IMR-90 (cell line): Measurements from ENCODE around the gene KAZN. TPM values are rescaled to one million over a fixed set of nuclear protein-coding genes. Genes with fewer than 3 reads are reported as not detected.

Experiments
- ATAC-seq: fragments of 200-7000 bp; cut with Tn5 transposase; 2 replicates; pipeline ENCODE4 v1.9.1; 2020; ENCODE audit warnings: low read depth, mild to moderate bottlenecking, moderate library complexity
- BruUV-seq: library from RNA; stranded (reverse); fragments of 400-500 nt; replicated peaks from 2 replicates; lab custom pipeline; 2021; lab: Mats Ljungman, UMichigan
- CTCF ChIA-PET: fragments of 300-600 bp; formaldehyde crosslinking; extraction: SDS; loops from one replicate; lab custom pipeline; 2021; ENCODE audit warnings: antibody characterized with exemption; lab: Yijun Ruan, JAX
- POLR2A ChIA-PET: fragments of 300-600 bp; sonication (Branson Sonifier 250); formaldehyde crosslinking; loops from one replicate; lab custom pipeline; 2022; ENCODE audit warnings: antibody characterized with exemption; ENCODE audit not compliant: unreplicated experiment; lab: Charles Lee
- DNase-seq: peaks from one replicate; pipeline ENCODE4 v3.0.0; 2013
- H2AFZ ChIP-seq: replicated peaks from 2 replicates; pipeline ENCODE3; 2013; ENCODE audit warnings: low read length, mild to moderate bottlenecking; ENCODE audit not compliant: poor library complexity
- H2AK5ac ChIP-seq: 2 replicates; pipeline ENCODE4 v1.6.1; 2013; ENCODE audit warnings: low read depth, low read length, inconsistent platforms
- H2AK9ac ChIP-seq: replicated peaks from 2 replicates; pipeline ENCODE3; 2013; ENCODE audit warnings: mild to moderate bottlenecking, low read depth, low read length, moderate library complexity; ENCODE audit not compliant: poor library complexity
- H2BK120ac ChIP-seq: 2 replicates; pipeline ENCODE4 v1.6.1; 2013; ENCODE audit warnings: low read depth, low read length, inconsistent platforms
- H2BK15ac ChIP-seq: 3 replicates; pipeline ENCODE4 v1.6.1; 2013; ENCODE audit warnings: low read depth, low read length, inconsistent platforms
- H2BK20ac ChIP-seq: 2 replicates; pipeline ENCODE4 v1.6.1; 2013; ENCODE audit warnings: low read depth, mild to moderate bottlenecking, inconsistent platforms, low read length, moderate library complexity
- H2BK5ac ChIP-seq: 2 replicates; pipeline ENCODE4 v1.6.1; 2013; ENCODE audit warnings: mild to moderate bottlenecking, low read depth, low read length, inconsistent platforms; ENCODE audit not compliant: poor library complexity, severe bottlenecking
- H3K14ac ChIP-seq: replicated peaks from 2 replicates; pipeline ENCODE4 v1.6.1; 2013; ENCODE audit warnings: low read depth, low read length, inconsistent platforms
- H3K18ac ChIP-seq: 2 replicates; pipeline ENCODE4 v1.6.1; 2013; ENCODE audit warnings: low read depth, low read length, control low read depth
- H3K23ac ChIP-seq: 2 replicates; pipeline ENCODE4 v1.6.1; 2013; ENCODE audit warnings: low read depth, low read length, inconsistent platforms
- H3K27ac ChIP-seq: 2 replicates; pipeline ENCODE4 v1.5.1; 2013; ENCODE audit warnings: mild to moderate bottlenecking, control low read depth, low read length; ENCODE audit not compliant: insufficient read depth
- H3K27me3 ChIP-seq: 2 replicates; pipeline ENCODE4 v1.6.1; 2013; ENCODE audit warnings: low read length; ENCODE audit not compliant: control insufficient read depth, insufficient read depth
- H3K36me3 ChIP-seq: 2 replicates; pipeline ENCODE4 v1.6.1; 2013; ENCODE audit warnings: low read length, mixed read lengths; ENCODE audit not compliant: control insufficient read depth, insufficient read depth
- H3K4ac ChIP-seq: 2 replicates; pipeline ENCODE4 v1.6.1; 2013; ENCODE audit warnings: low read depth, low read length, inconsistent platforms
- H3K4me1 ChIP-seq: 2 replicates; pipeline ENCODE4 v1.6.1; 2013; ENCODE audit warnings: low read length, mixed read lengths; ENCODE audit not compliant: control insufficient read depth, insufficient read depth
- H3K4me2 ChIP-seq: 2 replicates; pipeline ENCODE4 v1.6.1; 2013; ENCODE audit warnings: low read depth, mild to moderate bottlenecking, control low read depth, low read length, moderate library complexity
- H3K4me3 ChIP-seq: 2 replicates; pipeline ENCODE4 v1.5.1; 2013; ENCODE audit warnings: low read depth, mild to moderate bottlenecking, control low read depth, low read length, moderate library complexity; ENCODE audit not compliant: insufficient read depth
- H3K56ac ChIP-seq: 2 replicates; pipeline ENCODE4 v1.6.1; 2013; ENCODE audit warnings: low read length, inconsistent platforms; ENCODE audit not compliant: insufficient read depth; ENCODE audit errors: extremely low read depth
- H3K79me1 ChIP-seq, 2 experiments: 2 replicates each; pipeline ENCODE4 v1.6.1; 2013; ENCODE audit warnings: low read length in 2 of 2, inconsistent platforms in 1 of 2, low read depth in 1 of 2
- H3K9ac ChIP-seq: 2 replicates; pipeline ENCODE4 v1.6.1; 2013; ENCODE audit warnings: low read depth, low read length, control low read depth
- H3K9me1 ChIP-seq: 2 replicates; pipeline ENCODE4 v1.6.1; 2013; ENCODE audit warnings: low read length, inconsistent platforms; ENCODE audit not compliant: insufficient read depth
- H3K9me3 ChIP-seq: 2 replicates; pipeline ENCODE4 v1.6.1; 2013; ENCODE audit warnings: low read length; ENCODE audit not compliant: control insufficient read depth, insufficient read depth
- H4K20me1 ChIP-seq: 2 replicates; pipeline ENCODE4 v1.6.1; 2013; ENCODE audit warnings: low read length, inconsistent platforms; ENCODE audit not compliant: insufficient read depth
- H4K5ac ChIP-seq: 2 replicates; pipeline ENCODE4 v1.6.1; 2013; ENCODE audit warnings: mild to moderate bottlenecking, low read depth, low read length, control low read depth
- H4K8ac ChIP-seq, 2 experiments: 2 replicates each; pipeline ENCODE4 v1.6.1; 2013; ENCODE audit warnings: low read depth in 2 of 2, low read length in 2 of 2, control low read depth in 1 of 2, inconsistent platforms in 1 of 2
- H4K91ac ChIP-seq: 2 replicates; pipeline ENCODE4 v1.6.1; 2013; ENCODE audit warnings: low read depth, low read length, inconsistent platforms; ENCODE audit not compliant: insufficient read depth
- BHLHE40 ChIP-seq: fragments of 150-350 bp; IDR thresholded peaks from 2 replicates; pipeline ENCODE4 v1.6.1; 2016; ENCODE audit warnings: mild to moderate bottlenecking, low read depth, low read length
- WGBS, 2 experiments: methylation state at CpG; one replicate each; pipeline versions ENCODE4 v1.1.5 to v1.1.7; 2013; ENCODE audit warnings: missing lambda C conversion rate in 2 of 2; ENCODE audit not compliant: insufficient read length in 1 of 2; ENCODE audit errors: extremely low coverage in 2 of 2; 5-methylcytosine and 5-hydroxymethylcytosine counted together
- dilution Hi-C: fragments of 300-500 bp; cut with HindIII; formaldehyde crosslinking; loops from one replicate; pipeline ENCODE4 v1.14.3; 2018; ENCODE audit warnings: low sequenced_read_pairs; ENCODE audit not compliant: unreplicated experiment
- in situ Hi-C: fragments of 300-500 bp; cut with MboI; formaldehyde crosslinking; loops from 3 replicates; pipeline ENCODE4 v1.14.3; 2019; ENCODE audit warnings: low sequenced_read_pairs, inconsistent platforms, mixed read lengths
- intact Hi-C: fragments of 100-400 bp; cut with micrococcal nuclease; formaldehyde crosslinking; loops from 2 replicates; pipeline ENCODE4 v1.10.0; 2022
- polyA plus RNA-seq, 3 experiments: library from polyadenylated mRNA; depleted of rRNA; stranded (reverse); fragments of >200 nt; gene quantifications; 2 replicates each; pipeline ENCODE4 v1.2.3, GENCODE V29; 2012; ENCODE audit warnings: low replicate concordance in 1 of 3
- total RNA-seq: library from RNA; depleted of rRNA; stranded (reverse); fragments of >200 nt; gene quantifications from 2 replicates; pipeline ENCODE4 v1.2.3, GENCODE V29; 2012

KAZN gene
- total and polyA plus RNA-seq, 2 of the 4 experiments (the other 2 are of a cell fraction) = 5.2 to 10.5 TPM

DNA sequence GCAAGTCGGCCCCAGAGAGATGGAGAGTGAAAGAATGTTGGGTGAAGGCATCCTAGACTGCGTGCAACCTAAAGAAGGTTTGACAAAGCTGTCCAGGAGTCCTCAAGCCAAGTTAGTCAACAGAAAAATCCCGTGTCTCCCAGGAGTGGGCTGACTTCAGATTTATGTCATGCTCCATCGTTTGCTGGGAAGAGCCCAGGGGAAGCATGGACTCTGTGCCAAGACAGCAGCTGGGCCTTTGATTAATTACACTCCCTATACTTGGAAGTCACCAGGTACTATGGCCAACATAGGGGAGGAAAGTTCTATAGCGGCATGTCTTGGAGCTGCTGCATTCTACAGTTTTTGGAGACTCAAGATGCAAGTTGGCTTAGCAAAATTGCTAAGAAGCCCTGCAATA, 247.4 kb downstream of the KAZN start:
- CTCF ChIA-PET = no interaction called here
- H3K4ac ChIP-seq = no peak overlapping the region
- dilution Hi-C loops = no loop called here
- no peak overlapping the region for H3K18ac ChIP-seq
- ATAC-seq (no peak), DNase-seq (no peak)
- no peak overlapping the region for H2BK5ac ChIP-seq
- H4K8ac ChIP-seq = no peak overlapping the region
- peaks cover 12% of the 10 kb centered on the region for H3K4me1 ChIP-seq
- H2BK20ac ChIP-seq = no peak overlapping the region
- no peak overlapping the region for H2AFZ ChIP-seq
- H3K23ac ChIP-seq = no peak overlapping the region
- no peak for TF ChIP-seq BHLHE40
- POLR2A ChIA-PET = no interaction called here
- in situ Hi-C loops = no loop called here
- no peak overlapping the region for H2AK9ac ChIP-seq
- no peaks in the 10 kb centered on the region for H3K27me3 ChIP-seq
- H4K20me1 ChIP-seq = peaks cover 3% of the 10 kb centered on the region; the same call in 1 of the 2 replicates
- no peaks in the 10 kb centered on the region for H3K36me3 ChIP-seq
- no peak overlapping the region for H3K4me2 ChIP-seq
- H3K9me3 ChIP-seq = peaks cover 6% of the 10 kb centered on the region; the same call in 1 of the 2 replicates
- no peak overlapping the region for H2AK5ac ChIP-seq
- no peak overlapping the region; the same call in 2 of the 3 replicates for H2BK15ac ChIP-seq
- no peaks in the 10 kb centered on the region for H3K79me1 ChIP-seq
- 80% methylated on average over 1 of the region's 5 CpGs; no CpG with 5 or more reads in 1 of the 2 experiments for WGBS, 2 experiments
- H3K9me1 ChIP-seq = peaks cover 4% of the 10 kb centered on the region; the same call in 1 of the 2 replicates
- no peak overlapping the region for H4K91ac ChIP-seq
- H3K9ac ChIP-seq = no peak overlapping the region
- no peak overlapping the region for H3K4me3 ChIP-seq
- H2BK120ac ChIP-seq = no peak overlapping the region
- H3K27ac ChIP-seq = no peak overlapping the region
- no peak overlapping the region for H3K14ac ChIP-seq
- BruUV-seq = no TSS peak
- H3K56ac ChIP-seq = no peak overlapping the region
- H4K5ac ChIP-seq = no peak overlapping the region
- intact Hi-C loops = no loop called here
